GM23338 (cell line): ENCODE measurements around the gene CORO1C. TPM values are rescaled to one million over a fixed set of nuclear protein-coding genes. Genes with fewer than 3 reads are reported as not detected.

Source experiments
- ATAC-seq: fragments of 200-7000 bp; cut with Tn5 transposase; 3 replicates; pipeline ENCODE4 v1.9.1; 2020
- DNase-seq: peaks from one replicate; pipeline ENCODE4 v3.0.0-alpha.2; 2015; ENCODE audit warnings: low spot score
- H2AFZ ChIP-seq: fragments of 200-600 bp; sonication (generic); 2 replicates; pipeline ENCODE4 v1.8.0; 2016; ENCODE audit warnings: antibody characterized with exemption, mild to moderate bottlenecking, moderate library complexity
- H3F3A ChIP-seq: fragments of 200-600 bp; sonication (generic); replicated peaks from 2 replicates; pipeline ENCODE4 v1.8.0; 2017; ENCODE audit warnings: antibody characterized with exemption, mixed run types, low read depth
- H3K27ac ChIP-seq: fragments of 200-600 bp; sonication (generic); 2 replicates; pipeline ENCODE4 v1.6.1; 2016; ENCODE audit warnings: low read depth
- H3K27me3 ChIP-seq: fragments of 200-600 bp; sonication (generic); 2 replicates; pipeline ENCODE4 v1.8.0; 2016; ENCODE audit warnings: mild to moderate bottlenecking, mixed run types, moderate library complexity; ENCODE audit not compliant: insufficient read depth
- H3K36me3 ChIP-seq: fragments of 200-600 bp; sonication (generic); 2 replicates; pipeline ENCODE4 v1.8.0; 2016; ENCODE audit warnings: mild to moderate bottlenecking; ENCODE audit not compliant: insufficient read depth
- H3K4me1 ChIP-seq: fragments of 200-600 bp; sonication (generic); 2 replicates; pipeline ENCODE4 v1.8.0; 2016; ENCODE audit warnings: mild to moderate bottlenecking, moderate library complexity; ENCODE audit not compliant: insufficient read depth
- H3K4me2 ChIP-seq: fragments of 200-600 bp; sonication (generic); 2 replicates; pipeline ENCODE4 v1.7.1; 2017; ENCODE audit warnings: mixed run types
- H3K4me3 ChIP-seq: fragments of 200-600 bp; sonication (generic); 2 replicates; pipeline ENCODE4 v1.6.1; 2016; ENCODE audit warnings: mixed run types
- H3K79me2 ChIP-seq: fragments of 200-600 bp; sonication (generic); replicated peaks from 2 replicates; pipeline ENCODE4 v1.8.0; 2017; ENCODE audit warnings: mild to moderate bottlenecking; ENCODE audit not compliant: insufficient read depth
- H3K9me2 ChIP-seq: fragments of 200-600 bp; sonication (generic); 2 replicates; pipeline ENCODE4 v1.8.0; 2017; ENCODE audit not compliant: insufficient read depth
- H4K20me1 ChIP-seq: fragments of 200-600 bp; sonication (generic); replicated peaks from 2 replicates; pipeline ENCODE4 v1.8.0; 2017; ENCODE audit warnings: mild to moderate bottlenecking; ENCODE audit not compliant: insufficient read depth
- H3K27ac Mint-ChIP-seq: 2 replicates; pipeline ENCODE4 v1.8.0; 2020; ENCODE audit warnings: inconsistent platforms, mild to moderate bottlenecking, moderate library complexity, mixed read lengths
- H3K27me3 Mint-ChIP-seq: 3 replicates; pipeline ENCODE4 v1.8.0; 2022; ENCODE audit warnings: low read depth, mild to moderate bottlenecking, moderate library complexity, mixed read lengths, inconsistent platforms; ENCODE audit not compliant: insufficient read depth, poor library complexity
- H3K36me3 Mint-ChIP-seq: 3 replicates; pipeline ENCODE4 v1.8.0; 2021; ENCODE audit warnings: low read depth, mild to moderate bottlenecking, inconsistent platforms, moderate library complexity, mixed read lengths
- H3K4me1 Mint-ChIP-seq: 3 replicates; pipeline ENCODE4 v1.8.0; 2020; ENCODE audit warnings: mild to moderate bottlenecking, inconsistent platforms, mixed read lengths
- H3K4me3 Mint-ChIP-seq: 3 replicates; pipeline ENCODE4 v1.8.0; 2021; ENCODE audit warnings: moderate library complexity, mild to moderate bottlenecking, inconsistent platforms, mixed read lengths
- H3K9me3 Mint-ChIP-seq: 3 replicates; pipeline ENCODE4 v1.8.0; 2020; ENCODE audit warnings: moderate library complexity, mild to moderate bottlenecking, inconsistent platforms, mixed read lengths
- CREB1 ChIP-seq: fragments of 250-450 bp; sonication (Bioruptor Pico); IDR thresholded peaks from 2 replicates; pipeline ENCODE4 v1.5.0; 2020; ENCODE audit warnings: low read depth, mild to moderate bottlenecking, moderate library complexity
- ETS1 ChIP-seq: IDR thresholded peaks from 2 replicates; pipeline ENCODE4 v1.6.1; 2016; ENCODE audit warnings: antibody characterized with exemption
- EZH2 ChIP-seq: fragments of 200-600 bp; sonication (generic); IDR thresholded peaks from one replicate; pipeline ENCODE4 v1.8.0; 2017; ENCODE audit warnings: antibody characterized with exemption, mild to moderate bottlenecking, low read depth; ENCODE audit not compliant: unreplicated experiment
- EZH2phosphoT487 ChIP-seq: fragments of 200-600 bp; sonication (generic); IDR thresholded peaks from one replicate; pipeline ENCODE4 v1.8.1; 2018; ENCODE audit warnings: antibody characterized with exemption; ENCODE audit not compliant: unreplicated experiment
- JUNB ChIP-seq: IDR thresholded peaks from one replicate; pipeline ENCODE4 v1.6.1; 2016; ENCODE audit warnings: antibody characterized with exemption; ENCODE audit not compliant: unreplicated experiment
- NANOG ChIP-seq: IDR thresholded peaks from 2 replicates; pipeline ENCODE4 v1.6.1; 2016; ENCODE audit warnings: antibody characterized with exemption, borderline replicate concordance
- POLR2AphosphoS5 ChIP-seq: IDR thresholded peaks from 2 replicates; pipeline ENCODE4 v1.6.1; 2016; ENCODE audit warnings: antibody characterized with exemption, low read depth
- STAT1 ChIP-seq: IDR thresholded peaks from one replicate; pipeline ENCODE4 v1.6.1; 2016; ENCODE audit warnings: antibody characterized with exemption; ENCODE audit not compliant: unreplicated experiment
- ZNF114 ChIP-seq: fragments of 250-450 bp; sonication (Bioruptor Pico); IDR thresholded peaks from 2 replicates; pipeline ENCODE4 v1.5.0; 2020; ENCODE audit warnings: mild to moderate bottlenecking, moderate library complexity
- ZNF331 ChIP-seq: fragments of 250-450 bp; sonication (Bioruptor Pico); IDR thresholded peaks from 2 replicates; pipeline ENCODE4 v1.5.0; 2020; ENCODE audit warnings: low read depth, mild to moderate bottlenecking, moderate library complexity
- polyA plus RNA-seq: library from polyadenylated mRNA; unstranded; fragments of >200 nt; fragmentation: Nextera tagmentation; extraction: Ambion mirVana; gene quantifications from 2 replicates; pipeline ENCODE4 v1.2.1, GENCODE V29; 2016
- total RNA-seq: library from RNA; depleted of rRNA; stranded (reverse); fragments of >200 nt; shearing (Covaris generic); gene quantifications from 2 replicates; pipeline ENCODE4 v1.2.3, GENCODE V29; 2014
- TF ChIP-seq, protein P1 (sequence below): IDR thresholded peaks from one replicate; pipeline ENCODE4 v1.6.1; 2018; ENCODE audit warnings: antibody characterized with exemption; ENCODE audit not compliant: unreplicated experiment
- TF ChIP-seq, protein P2 (sequence below), 2 experiments: fragments of 200-600 bp in 1 of 2; sonication (generic) in 1 of 2; conservative IDR thresholded peaks; 2 replicates each; pipeline versions ENCODE4 v1.5.1 to v1.6.1; 2016 to 2017; ENCODE audit warnings: antibody characterized with exemption in 2 of 2, low read depth in 2 of 2, mild to moderate bottlenecking in 2 of 2, moderate library complexity in 1 of 2

Gene CORO1C
- total and polyA plus RNA-seq, 2 experiments from 2014 or later = 59.2 to 89.5 TPM

GRCh38 chr12:108750526-108750925 is 19.2 kb upstream of the CORO1C start (continued):
- TF ChIP-seq EZH2phosphoT487 (no peak), POLR2AphosphoS5 (no peak), ZNF114 (no peak), ZNF331 (CRISPR knock-in tag) (no peak), JUNB (no peak), ETS1 (no peak), STAT1 (no peak), NANOG (no peak), CREB1 (CRISPR knock-in tag) (no peak), EZH2 (no peak)
- TF ChIP-seq, protein P1, sequence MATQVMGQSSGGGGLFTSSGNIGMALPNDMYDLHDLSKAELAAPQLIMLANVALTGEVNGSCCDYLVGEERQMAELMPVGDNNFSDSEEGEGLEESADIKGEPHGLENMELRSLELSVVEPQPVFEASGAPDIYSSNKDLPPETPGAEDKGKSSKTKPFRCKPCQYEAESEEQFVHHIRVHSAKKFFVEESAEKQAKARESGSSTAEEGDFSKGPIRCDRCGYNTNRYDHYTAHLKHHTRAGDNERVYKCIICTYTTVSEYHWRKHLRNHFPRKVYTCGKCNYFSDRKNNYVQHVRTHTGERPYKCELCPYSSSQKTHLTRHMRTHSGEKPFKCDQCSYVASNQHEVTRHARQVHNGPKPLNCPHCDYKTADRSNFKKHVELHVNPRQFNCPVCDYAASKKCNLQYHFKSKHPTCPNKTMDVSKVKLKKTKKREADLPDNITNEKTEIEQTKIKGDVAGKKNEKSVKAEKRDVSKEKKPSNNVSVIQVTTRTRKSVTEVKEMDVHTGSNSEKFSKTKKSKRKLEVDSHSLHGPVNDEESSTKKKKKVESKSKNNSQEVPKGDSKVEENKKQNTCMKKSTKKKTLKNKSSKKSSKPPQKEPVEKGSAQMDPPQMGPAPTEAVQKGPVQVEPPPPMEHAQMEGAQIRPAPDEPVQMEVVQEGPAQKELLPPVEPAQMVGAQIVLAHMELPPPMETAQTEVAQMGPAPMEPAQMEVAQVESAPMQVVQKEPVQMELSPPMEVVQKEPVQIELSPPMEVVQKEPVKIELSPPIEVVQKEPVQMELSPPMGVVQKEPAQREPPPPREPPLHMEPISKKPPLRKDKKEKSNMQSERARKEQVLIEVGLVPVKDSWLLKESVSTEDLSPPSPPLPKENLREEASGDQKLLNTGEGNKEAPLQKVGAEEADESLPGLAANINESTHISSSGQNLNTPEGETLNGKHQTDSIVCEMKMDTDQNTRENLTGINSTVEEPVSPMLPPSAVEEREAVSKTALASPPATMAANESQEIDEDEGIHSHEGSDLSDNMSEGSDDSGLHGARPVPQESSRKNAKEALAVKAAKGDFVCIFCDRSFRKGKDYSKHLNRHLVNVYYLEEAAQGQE = no peak
- TF ChIP-seq, protein P2, sequence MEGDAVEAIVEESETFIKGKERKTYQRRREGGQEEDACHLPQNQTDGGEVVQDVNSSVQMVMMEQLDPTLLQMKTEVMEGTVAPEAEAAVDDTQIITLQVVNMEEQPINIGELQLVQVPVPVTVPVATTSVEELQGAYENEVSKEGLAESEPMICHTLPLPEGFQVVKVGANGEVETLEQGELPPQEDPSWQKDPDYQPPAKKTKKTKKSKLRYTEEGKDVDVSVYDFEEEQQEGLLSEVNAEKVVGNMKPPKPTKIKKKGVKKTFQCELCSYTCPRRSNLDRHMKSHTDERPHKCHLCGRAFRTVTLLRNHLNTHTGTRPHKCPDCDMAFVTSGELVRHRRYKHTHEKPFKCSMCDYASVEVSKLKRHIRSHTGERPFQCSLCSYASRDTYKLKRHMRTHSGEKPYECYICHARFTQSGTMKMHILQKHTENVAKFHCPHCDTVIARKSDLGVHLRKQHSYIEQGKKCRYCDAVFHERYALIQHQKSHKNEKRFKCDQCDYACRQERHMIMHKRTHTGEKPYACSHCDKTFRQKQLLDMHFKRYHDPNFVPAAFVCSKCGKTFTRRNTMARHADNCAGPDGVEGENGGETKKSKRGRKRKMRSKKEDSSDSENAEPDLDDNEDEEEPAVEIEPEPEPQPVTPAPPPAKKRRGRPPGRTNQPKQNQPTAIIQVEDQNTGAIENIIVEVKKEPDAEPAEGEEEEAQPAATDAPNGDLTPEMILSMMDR (conservative IDR thresholded peaks at IDR 0.05; ENCODE audit: low read depth in 2 of 2) = no peak

DNA sequence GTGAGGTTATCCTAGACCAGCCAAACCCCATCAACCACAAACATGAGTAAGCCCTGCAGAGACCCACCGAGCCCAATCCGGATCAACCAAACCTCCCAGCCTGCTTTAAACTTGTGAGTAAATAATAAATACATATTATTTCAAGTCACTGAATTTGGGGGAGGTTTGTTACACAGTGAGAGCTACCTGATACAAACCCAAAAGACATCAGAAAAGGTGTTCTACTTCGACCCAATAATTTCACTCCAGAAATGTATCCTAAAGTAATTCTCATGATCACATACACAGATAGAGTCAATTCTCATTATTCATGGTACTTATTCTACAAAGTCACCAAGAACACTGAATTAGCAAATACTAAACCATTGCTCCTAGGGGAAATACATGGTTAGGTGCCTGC is 16.2 kb upstream of the CORO1C start:
- Mint-ChIP-seq H3K36me3 (no peaks in the 10 kb centered on the region), H3K27ac (no peak overlapping the region), H3K27me3 (peaks cover 5% of the 10 kb centered on the region), H3K9me3 (no peaks in the 10 kb centered on the region; the same call in 2 of the 3 replicates), H3K4me1 (no peaks in the 10 kb centered on the region), H3K4me3 (no peak overlapping the region)
- Histone ChIP-seq H3F3A (no peaks in the 10 kb centered on the region), H3K4me1 (no peaks in the 10 kb centered on the region), H3K27ac (no peak overlapping the region), H3K9me2 (no peaks in the 10 kb centered on the region), H3K4me3 (no peak overlapping the region), H3K36me3 (no peaks in the 10 kb centered on the region), H3K79me2 (no peaks in the 10 kb centered on the region), H2AFZ (no peak overlapping the region), H3K27me3 (no peaks in the 10 kb centered on the region), H3K4me2 (no peak overlapping the region), H4K20me1 (no peaks in the 10 kb centered on the region)
- ATAC-seq (no peak), DNase-seq (no peak)
- TF ChIP-seq ZNF331 (CRISPR knock-in tag) = no peak
